ENCODE results near the gene VDAC1.

Gene VDAC1

DNA sequence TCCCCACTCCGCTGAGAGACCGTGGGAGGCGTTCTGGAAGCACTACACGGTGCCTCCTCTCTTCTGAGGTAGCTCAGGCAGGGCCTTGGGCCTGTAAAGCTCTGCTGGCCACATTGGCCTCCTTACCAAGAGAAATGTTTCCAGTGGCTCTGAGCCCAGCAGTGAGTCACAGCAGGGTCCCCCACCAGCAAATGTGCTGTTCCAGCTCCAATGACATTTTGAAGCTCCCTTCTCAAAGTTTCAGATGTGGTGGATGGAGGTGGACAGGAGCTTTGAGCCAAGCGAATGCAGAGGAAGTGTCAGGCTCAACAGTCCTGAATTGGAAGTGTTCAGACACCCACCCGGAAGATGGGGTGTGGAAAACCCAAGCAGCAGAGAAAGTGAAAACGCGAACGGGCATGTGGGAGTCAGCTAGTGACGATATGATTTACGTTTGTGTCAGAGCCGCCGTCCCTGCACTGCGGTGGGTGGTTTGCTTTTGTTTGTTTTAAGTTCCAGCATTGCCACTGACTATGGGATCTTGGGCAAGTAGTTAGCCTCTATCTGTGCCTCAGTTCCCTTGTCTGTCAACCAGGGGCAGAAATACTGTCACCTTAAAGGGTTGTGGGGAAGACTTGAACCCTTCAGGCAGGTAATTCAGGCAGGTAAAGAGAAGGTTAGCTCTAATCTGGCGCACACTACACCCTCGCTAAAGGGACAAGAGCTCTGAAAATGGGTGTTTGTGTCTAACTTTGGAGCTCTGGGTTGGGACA is 74.5 kb downstream of the VDAC1 start:
- H3K9ac ChIP-seq (ENCODE audit: low read depth, low read length), result no peak overlapping the region
- H3K27ac ChIP-seq (ENCODE audit: low read depth, low read length), result no peak overlapping the region
- H3K9me3 ChIP-seq (ENCODE audit: control insufficient read depth, insufficient read depth, low read length), result no peaks in the 10 kb centered on the region
- no peaks in the 10 kb centered on the region for H3K36me3 ChIP-seq (ENCODE audit: control insufficient read depth, insufficient read depth, low read length)
- H3K4me3 ChIP-seq (ENCODE audit: low read depth, low read length), result no peak overlapping the region
- no peaks in the 10 kb centered on the region for H3K4me1 ChIP-seq (ENCODE audit: control insufficient read depth, insufficient read depth, low read length)
- H3K27me3 ChIP-seq (ENCODE audit: control insufficient read depth, insufficient read depth, low read length), result no peaks in the 10 kb centered on the region

- Histone ChIP-seq H3K9ac (ENCODE audit: low read depth, low read length) (no peak overlapping the region), H3K4me3 (ENCODE audit: low read depth, low read length) (no peak overlapping the region), H3K4me1 (ENCODE audit: control insufficient read depth, insufficient read depth, low read length) (no peaks in the 10 kb centered on the region)
Measured at GRCh38 chr5:133928587-133929393, 76.0 kb downstream of the VDAC1 start.

DNA sequence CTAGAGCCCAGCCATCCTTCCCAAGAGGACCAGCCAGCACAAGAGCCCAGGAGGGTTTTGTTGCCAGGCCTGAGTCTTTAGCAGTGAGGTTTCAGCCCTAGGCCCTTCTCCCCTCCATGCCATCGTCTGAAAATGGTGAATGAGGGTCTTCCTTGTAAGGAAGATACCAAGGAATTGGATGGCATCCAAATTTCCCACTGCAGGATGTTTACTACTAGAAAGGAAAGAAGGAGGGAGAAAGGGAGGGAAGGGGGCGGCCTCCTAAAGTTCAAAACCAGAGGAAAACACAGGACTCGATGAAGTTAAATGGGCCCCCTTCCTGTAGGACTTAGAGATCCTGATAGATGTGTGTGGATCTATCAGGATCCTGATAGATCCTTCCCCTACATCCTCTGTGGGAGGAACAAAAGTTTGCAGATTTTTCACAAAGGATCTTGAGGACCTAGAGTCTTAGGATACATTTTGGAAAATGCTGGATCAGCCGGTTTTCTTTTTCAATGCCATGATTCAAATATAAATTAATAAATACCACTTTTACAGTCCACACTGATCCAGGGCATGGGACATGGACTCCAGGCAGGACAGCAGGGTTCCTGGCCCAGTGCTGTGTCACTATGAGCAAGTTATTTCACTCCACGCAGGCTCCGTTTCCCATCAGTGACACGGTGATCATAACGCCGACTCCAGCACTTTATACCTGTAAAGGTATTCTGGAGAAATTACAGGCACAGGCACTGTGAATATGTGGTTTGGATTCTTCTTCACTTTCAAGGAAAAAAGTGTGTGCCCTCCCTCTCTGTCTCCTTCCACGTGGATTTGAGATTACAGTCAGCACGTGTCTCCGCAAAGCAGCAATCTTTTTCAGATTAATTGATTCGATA is 77.2 kb downstream of the VDAC1 start:
- Histone ChIP-seq H3K27ac (ENCODE audit: low read depth, low read length) (no peak overlapping the region), H3K9ac (ENCODE audit: low read depth, low read length) (no peak overlapping the region)

More at GRCh38 chr5:133928587-133929393, 76.0 kb downstream of the VDAC1 start:
- no peaks in the 10 kb centered on the region for H3K27me3 ChIP-seq (ENCODE audit: control insufficient read depth, insufficient read depth, low read length)
- H3K27ac ChIP-seq (ENCODE audit: low read depth, low read length), result no peak overlapping the region
- no peaks in the 10 kb centered on the region for H3K9me3 ChIP-seq (ENCODE audit: control insufficient read depth, insufficient read depth, low read length)
- H3K36me3 ChIP-seq (ENCODE audit: control insufficient read depth, insufficient read depth, low read length), result no peaks in the 10 kb centered on the region

DNA sequence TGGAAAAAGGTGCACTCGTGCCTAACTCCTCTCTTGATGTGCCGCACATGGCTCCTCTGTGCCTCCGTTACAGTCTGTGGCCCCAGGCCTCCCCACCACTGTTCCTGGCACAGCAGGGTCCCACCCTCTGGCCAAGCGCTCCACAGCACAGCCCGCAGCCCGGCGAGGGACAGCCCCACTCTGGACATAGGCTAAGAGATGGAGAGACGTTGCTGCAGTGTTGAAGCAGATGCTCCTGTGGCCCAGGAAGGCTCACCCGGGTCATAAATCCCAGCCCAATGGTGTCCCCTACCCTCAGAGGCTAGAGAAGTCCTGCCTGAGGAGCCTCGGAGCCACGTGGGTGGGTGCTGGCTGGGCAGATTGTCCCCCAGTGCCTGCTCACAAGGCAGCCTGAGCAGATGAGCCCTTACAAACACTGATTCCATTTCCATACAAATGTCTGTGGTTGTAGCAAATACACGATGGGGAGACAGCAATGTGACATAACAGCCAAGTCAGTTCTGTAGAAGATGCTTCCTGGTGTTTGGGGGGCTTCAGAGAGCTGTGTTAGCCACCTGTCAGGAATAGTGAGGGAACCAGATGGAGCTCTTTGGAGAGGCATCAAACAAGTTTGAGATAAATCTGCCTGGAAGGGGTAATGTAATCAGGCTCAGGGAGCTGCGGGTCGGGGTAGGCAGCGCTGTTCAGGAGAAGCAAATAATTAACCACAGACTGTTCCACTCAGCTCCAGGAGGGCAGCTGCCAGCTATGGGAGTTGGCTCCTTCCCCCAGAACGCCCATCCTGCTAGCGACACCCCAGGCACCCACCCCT is 78.1 kb downstream of the VDAC1 start:
- no peak overlapping the region for H3K27ac ChIP-seq (ENCODE audit: low read depth, low read length)
- H3K4me1 ChIP-seq (ENCODE audit: control insufficient read depth, insufficient read depth, low read length), result no peaks in the 10 kb centered on the region
- no peaks in the 10 kb centered on the region for H3K36me3 ChIP-seq (ENCODE audit: control insufficient read depth, insufficient read depth, low read length)
- no peak overlapping the region for H3K9ac ChIP-seq (ENCODE audit: low read depth, low read length)
- H3K9me3 ChIP-seq (ENCODE audit: control insufficient read depth, insufficient read depth, low read length), result no peaks in the 10 kb centered on the region
- no peaks in the 10 kb centered on the region for H3K27me3 ChIP-seq (ENCODE audit: control insufficient read depth, insufficient read depth, low read length)
- H3K4me3 ChIP-seq (ENCODE audit: low read depth, low read length), result no peak overlapping the region

More for the DNA sequence above, 77.2 kb downstream of the VDAC1 start:
- H3K4me3 ChIP-seq (ENCODE audit: low read depth, low read length), result no peak overlapping the region
- no peaks in the 10 kb centered on the region for H3K4me1 ChIP-seq (ENCODE audit: control insufficient read depth, insufficient read depth, low read length)
- no peaks in the 10 kb centered on the region for H3K9me3 ChIP-seq (ENCODE audit: control insufficient read depth, insufficient read depth, low read length)
- H3K36me3 ChIP-seq (ENCODE audit: control insufficient read depth, insufficient read depth, low read length), result no peaks in the 10 kb centered on the region
- no peaks in the 10 kb centered on the region for H3K27me3 ChIP-seq (ENCODE audit: control insufficient read depth, insufficient read depth, low read length)

- H3K9ac ChIP-seq (ENCODE audit: low read depth, low read length), result no peak overlapping the region
- no peaks in the 10 kb centered on the region for H3K36me3 ChIP-seq (ENCODE audit: control insufficient read depth, insufficient read depth, low read length)
- H3K27ac ChIP-seq (ENCODE audit: low read depth, low read length), result no peak overlapping the region
Measured at GRCh38 chr5:133925866-133926488, 78.8 kb downstream of the VDAC1 start.

GRCh38 chr5:133925269-133925668 is 79.5 kb downstream of the VDAC1 start:
- H3K36me3 ChIP-seq (ENCODE audit: control insufficient read depth, insufficient read depth, low read length), result no peaks in the 10 kb centered on the region
- H3K4me1 ChIP-seq (ENCODE audit: control insufficient read depth, insufficient read depth, low read length), result no peaks in the 10 kb centered on the region
- H3K9ac ChIP-seq (ENCODE audit: low read depth, low read length), result no peak overlapping the region
- H3K4me3 ChIP-seq (ENCODE audit: low read depth, low read length), result no peak overlapping the region
- no peaks in the 10 kb centered on the region for H3K27me3 ChIP-seq (ENCODE audit: control insufficient read depth, insufficient read depth, low read length)
- H3K9me3 ChIP-seq (ENCODE audit: control insufficient read depth, insufficient read depth, low read length), result no peaks in the 10 kb centered on the region
- H3K27ac ChIP-seq (ENCODE audit: low read depth, low read length), result no peak overlapping the region

More at GRCh38 chr5:133925866-133926488, 78.8 kb downstream of the VDAC1 start:
- no peak overlapping the region for H3K4me3 ChIP-seq (ENCODE audit: low read depth, low read length)
- H3K9me3 ChIP-seq (ENCODE audit: control insufficient read depth, insufficient read depth, low read length), result no peaks in the 10 kb centered on the region
- no peaks in the 10 kb centered on the region for H3K27me3 ChIP-seq (ENCODE audit: control insufficient read depth, insufficient read depth, low read length)
- no peaks in the 10 kb centered on the region for H3K4me1 ChIP-seq (ENCODE audit: control insufficient read depth, insufficient read depth, low read length)

DNA sequence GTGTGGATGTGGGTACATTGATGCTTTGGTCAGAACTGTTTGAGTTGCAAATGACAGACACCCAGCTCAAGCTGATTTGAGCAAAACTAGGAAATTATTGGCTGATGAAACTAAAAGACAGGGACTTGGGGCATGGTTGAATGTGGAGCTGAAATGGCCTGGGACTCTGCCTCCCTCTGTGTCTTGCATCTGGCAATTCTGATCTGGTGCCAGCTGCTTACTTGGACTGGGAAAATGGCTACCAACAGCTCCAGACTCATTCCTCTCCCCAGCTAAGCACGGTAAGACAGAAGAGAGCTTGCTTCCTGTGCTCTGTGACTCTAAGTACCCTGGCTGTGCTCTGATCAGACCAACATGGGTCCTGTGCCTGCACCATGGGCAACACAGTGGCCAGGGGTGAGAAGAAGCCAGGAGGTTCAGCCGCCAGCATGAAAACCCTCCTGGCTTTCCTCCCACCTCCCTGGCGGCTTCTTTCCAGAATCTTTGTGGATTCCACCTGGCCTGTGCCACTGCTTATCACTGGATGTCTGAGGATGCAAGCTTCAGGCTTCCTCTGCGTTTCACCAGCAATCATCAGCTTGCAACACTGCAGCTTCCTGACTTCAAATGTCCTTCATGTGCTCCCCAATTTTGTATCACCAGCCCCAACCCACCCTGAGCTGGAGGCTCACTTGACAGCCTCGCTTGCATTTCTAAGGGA is 80.4 kb downstream of the VDAC1 start:
- H3K9ac ChIP-seq (ENCODE audit: low read depth, low read length), result no peak overlapping the region
- H3K36me3 ChIP-seq (ENCODE audit: control insufficient read depth, insufficient read depth, low read length), result no peaks in the 10 kb centered on the region
- H3K4me3 ChIP-seq (ENCODE audit: low read depth, low read length), result no peak overlapping the region
- H3K27me3 ChIP-seq (ENCODE audit: control insufficient read depth, insufficient read depth, low read length), result no peaks in the 10 kb centered on the region
- no peaks in the 10 kb centered on the region for H3K4me1 ChIP-seq (ENCODE audit: control insufficient read depth, insufficient read depth, low read length)
- H3K27ac ChIP-seq (ENCODE audit: low read depth, low read length), result no peak overlapping the region
- no peaks in the 10 kb centered on the region for H3K9me3 ChIP-seq (ENCODE audit: control insufficient read depth, insufficient read depth, low read length)

DNA sequence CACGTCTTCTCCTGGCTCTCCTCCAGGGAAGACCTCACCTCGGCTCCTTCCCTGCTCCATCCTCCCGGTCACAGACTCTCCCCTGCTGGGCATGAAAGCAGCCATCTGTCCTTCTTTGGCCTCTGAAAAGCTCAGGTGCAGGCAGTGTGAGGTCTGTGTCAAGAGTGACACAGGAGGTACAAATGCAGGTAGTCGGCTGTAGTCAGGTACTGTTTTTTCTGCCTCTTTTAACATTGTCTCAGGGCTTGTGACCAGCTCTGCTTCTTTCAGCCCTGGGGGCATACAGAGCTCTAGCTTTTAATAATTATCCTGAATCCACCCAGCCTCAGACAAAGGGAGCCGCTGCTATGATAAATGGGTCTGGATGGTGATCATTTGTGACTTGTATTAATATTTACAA is 82.8 kb downstream of the VDAC1 start:
- H3K27me3 ChIP-seq (ENCODE audit: control insufficient read depth, insufficient read depth, low read length), result no peaks in the 10 kb centered on the region
- H3K4me3 ChIP-seq (ENCODE audit: low read depth, low read length), result no peak overlapping the region
- H3K9ac ChIP-seq (ENCODE audit: low read depth, low read length), result no peak overlapping the region
- H3K9me3 ChIP-seq (ENCODE audit: control insufficient read depth, insufficient read depth, low read length), result no peaks in the 10 kb centered on the region
- H3K27ac ChIP-seq (ENCODE audit: low read depth, low read length), result no peak overlapping the region
- no peaks in the 10 kb centered on the region for H3K36me3 ChIP-seq (ENCODE audit: control insufficient read depth, insufficient read depth, low read length)
- no peaks in the 10 kb centered on the region for H3K4me1 ChIP-seq (ENCODE audit: control insufficient read depth, insufficient read depth, low read length)

All from HUES48 (cell line).